HG03469 (cell line): Measurements from ENCODE around the gene RRP15.

Experiments used
- ATAC-seq: cut with Tn5 transposase; IDR thresholded peaks from one replicate; pipeline ENCODE4 v1.9.1; 2021; ENCODE audit warnings: mild to moderate bottlenecking, moderate library complexity, moderate number of reproducible peaks; ENCODE audit not compliant: unreplicated experiment

RRP15 gene

GRCh38 chr1:218339267-218339831, 54.3 kb downstream of the RRP15 start:
- no peak for ATAC-seq

GRCh38 chr1:218341325-218341724, 56.2 kb downstream of the RRP15 start:
- ATAC-seq = no peak

- ATAC-seq = no peak
Measured at GRCh38 chr1:218342091-218342490, 57.0 kb downstream of the RRP15 start.

- no peak for ATAC-seq
Measured at GRCh38 chr1:218344814-218345672, 60.0 kb downstream of the RRP15 start, which contains the start of gene TGFB2. TSS of gene TGFB2 (plus strand) at chr1:218345336. CDS start at chr1:218346702, 1,366 bp downstream.

GRCh38 chr1:218345673-218346390, 60.7 kb downstream of the RRP15 start:
- peak; percentile 46 for ATAC-seq

- no peak for ATAC-seq
Measured at GRCh38 chr1:218346391-218347204, 61.5 kb downstream of the RRP15 start.

- ATAC-seq = no peak
Measured at GRCh38 chr1:218347336-218347722, 62.2 kb downstream of the RRP15 start.

GRCh38 chr1:218347723-218348627, 62.9 kb downstream of the RRP15 start:
- no peak for ATAC-seq

GRCh38 chr1:218348628-218349071, 63.6 kb downstream of the RRP15 start:
- no peak for ATAC-seq

GRCh38 chr1:218349348-218350034, 64.4 kb downstream of the RRP15 start:
- ATAC-seq = no peak

GRCh38 chr1:218350035-218350525, 65.0 kb downstream of the RRP15 start:
- no peak for ATAC-seq

- ATAC-seq = no peak
Measured at GRCh38 chr1:218350801-218351266, 65.7 kb downstream of the RRP15 start.

GRCh38 chr1:218351391-218352074, 66.4 kb downstream of the RRP15 start:
- no peak for ATAC-seq

GRCh38 chr1:218352075-218352438, 67.0 kb downstream of the RRP15 start:
- no peak for ATAC-seq

GRCh38 chr1:218353656-218354055, 68.6 kb downstream of the RRP15 start:
- no peak for ATAC-seq

- ATAC-seq = no peak
Measured at GRCh38 chr1:218355278-218355677, 70.2 kb downstream of the RRP15 start.

GRCh38 chr1:218357211-218357892, 72.3 kb downstream of the RRP15 start:
- no peak for ATAC-seq

- no peak for ATAC-seq
Measured at GRCh38 chr1:218357893-218358232, 72.8 kb downstream of the RRP15 start.
